ENCODE data around the gene PPIA. TPM values are rescaled to one million over a fixed set of nuclear protein-coding genes. Genes with fewer than 3 reads are reported as not detected.
A peak's percentile ranks its signal among the peaks of the same experiment; 100 is the strongest.

Gene PPIA
- total RNA-seq, 1 experiment from 2014 or later: 2,238 TPM

- ChIA-PET CTCF (interaction anchor here (0.5 to 0.6 kb wide), 3 partner anchors 34 to 47 kb away, joined by 3 to 4 read pairs (median 3); no protein-coding TSS in a partner anchor), POLR2A (interaction anchor here (0.7 to 4.1 kb wide), 12 partner anchors 15 to 167 kb away, joined by 3 to 35 read pairs (median 4); partner anchors contain the start of gene OGDH)
- no peak for DNase-seq (ENCODE audit: unreplicated experiment)
- H3K4me1 Mint-ChIP-seq (ENCODE audit: insufficient read depth, unreplicated experiment): peaks cover 32% of the 10 kb centered on the region
- peak overlapping the region; percentile 74 for H3K4me3 Mint-ChIP-seq (ENCODE audit: unreplicated experiment)
- no peaks in the 10 kb centered on the region for H3K36me3 Mint-ChIP-seq (ENCODE audit: insufficient read depth, unreplicated experiment)
- no peaks in the 10 kb centered on the region for H3K9me3 Mint-ChIP-seq (ENCODE audit: unreplicated experiment)
- TSS peak; percentile 38 for BruUV-seq (replicated peaks)
- intact Hi-C loops (cut with micrococcal nuclease): loop anchor here (5.0 to 10.0 kb wide), 4 partner anchors 45 to 163 kb away; partner anchors contain the start of genes OGDH and PPIA
- no peak for TF ChIP-seq CTCF (IDR thresholded peaks at IDR 0.05; ENCODE audit: unreplicated experiment)
- H3K27me3 Mint-ChIP-seq (ENCODE audit: insufficient read depth, unreplicated experiment): no peaks in the 10 kb centered on the region
- peak overlapping the region; percentile 29 for H3K27ac Mint-ChIP-seq (ENCODE audit: low read depth, unreplicated experiment)
Observed at GRCh38 chr7:44749992-44750391, 46.5 kb upstream of the PPIA start.

GRCh38 chr7:44750424-44750823 lies 46.1 kb upstream of the PPIA start:
- CTCF ChIA-PET: interaction anchor here (0.5 to 0.7 kb wide), 5 partner anchors 9 to 60 kb away, joined by 3 to 6 read pairs (median 3); no protein-coding TSS in a partner anchor
- no peak for DNase-seq (ENCODE audit: unreplicated experiment)
- intact Hi-C loops (cut with micrococcal nuclease): no loop called here

GRCh38 chr7:44750921-44751571 lies 45.4 kb upstream of the PPIA start:
- H3K27me3 Mint-ChIP-seq (ENCODE audit: insufficient read depth, unreplicated experiment): no peaks in the 10 kb centered on the region
- H3K4me1 Mint-ChIP-seq (ENCODE audit: insufficient read depth, unreplicated experiment): peaks cover 36% of the 10 kb centered on the region
- no peak for TF ChIP-seq CTCF (IDR thresholded peaks at IDR 0.05; ENCODE audit: unreplicated experiment)
- POLR2A ChIA-PET: interaction anchor here (0.6 to 4.1 kb wide), 4 partner anchors 18 to 168 kb away, joined by 4 to 30 read pairs (median 10); partner anchors contain the start of gene OGDH
- DNase-seq (ENCODE audit: unreplicated experiment): no peak
- no peak overlapping the region for H3K27ac Mint-ChIP-seq (ENCODE audit: low read depth, unreplicated experiment)
- BruUV-seq (replicated peaks): no TSS peak
- H3K4me3 Mint-ChIP-seq (ENCODE audit: unreplicated experiment): peak overlapping the region; percentile 74
- intact Hi-C loops (cut with micrococcal nuclease): no loop called here
- no peaks in the 10 kb centered on the region for H3K36me3 Mint-ChIP-seq (ENCODE audit: insufficient read depth, unreplicated experiment)
- CTCF ChIA-PET: interaction anchor here (0.5 to 0.7 kb wide), 4 partner anchors 8 to 60 kb away, joined by 3 to 6 read pairs (median 3); no protein-coding TSS in a partner anchor
- no peaks in the 10 kb centered on the region for H3K9me3 Mint-ChIP-seq (ENCODE audit: unreplicated experiment)

More at GRCh38 chr7:44750424-44750823, 46.1 kb upstream of the PPIA start:
- no TSS peak for BruUV-seq (replicated peaks)
- Mint-ChIP-seq H3K27me3 (ENCODE audit: insufficient read depth, unreplicated experiment) (no peaks in the 10 kb centered on the region), H3K27ac (ENCODE audit: low read depth, unreplicated experiment) (no peak overlapping the region), H3K4me3 (ENCODE audit: unreplicated experiment) (peak overlapping the region; percentile 74), H3K4me1 (ENCODE audit: insufficient read depth, unreplicated experiment) (peaks cover 36% of the 10 kb centered on the region), H3K9me3 (ENCODE audit: unreplicated experiment) (no peaks in the 10 kb centered on the region), H3K36me3 (ENCODE audit: insufficient read depth, unreplicated experiment) (no peaks in the 10 kb centered on the region)
- POLR2A ChIA-PET: interaction anchor here (0.9 to 4.1 kb wide), 6 partner anchors 18 to 167 kb away, joined by 3 to 35 read pairs (median 14); partner anchors contain the start of gene OGDH
- TF ChIP-seq CTCF (IDR thresholded peaks at IDR 0.05; ENCODE audit: unreplicated experiment): no peak

GRCh38 chr7:44752822-44753221 lies 43.7 kb upstream of the PPIA start:
- no TSS peak for BruUV-seq (replicated peaks)
- ChIA-PET CTCF (interaction anchor here (0.6 to 1.2 kb wide), 2 partner anchors 93 to 129 kb away, joined by 3 to 4 read pairs; no protein-coding TSS in a partner anchor), POLR2A (interaction anchor here (0.6 to 1.0 kb wide), 2 partner anchors 179 to 263 kb away, joined by 3 to 4 read pairs; partner anchors contain the start of gene DDX56)
- Mint-ChIP-seq H3K36me3 (ENCODE audit: insufficient read depth, unreplicated experiment) (peaks cover 6% of the 10 kb centered on the region), H3K4me1 (ENCODE audit: insufficient read depth, unreplicated experiment) (peaks cover 30% of the 10 kb centered on the region), H3K27ac (ENCODE audit: low read depth, unreplicated experiment) (no peak overlapping the region), H3K4me3 (ENCODE audit: unreplicated experiment) (no peak overlapping the region), H3K27me3 (ENCODE audit: insufficient read depth, unreplicated experiment) (no peaks in the 10 kb centered on the region), H3K9me3 (ENCODE audit: unreplicated experiment) (no peaks in the 10 kb centered on the region)
- TF ChIP-seq CTCF (IDR thresholded peaks at IDR 0.05; ENCODE audit: unreplicated experiment): no peak
- intact Hi-C loops (cut with micrococcal nuclease): no loop called here
- no peak for DNase-seq (ENCODE audit: unreplicated experiment)
